Measurements from ENCODE around the gene FUBP1. TPM values are rescaled to one million over a fixed set of nuclear protein-coding genes. Genes with fewer than 3 reads are reported as not detected.
"Not testable (repeated sequence)": the region's sequence is repeated elsewhere in the genome, so short reads cannot be mapped to it uniquely, and the experiment has no call there.

FUBP1 gene
- polyA plus RNA-seq, 1 of the 3 experiments (the other 2 are of a cell fraction): 64.1 TPM

GRCh38 chr1:78003070-78003746 lies 24.3 kb upstream of the FUBP1 start:
- Histone ChIP-seq H2AFZ (ENCODE audit: low read depth) (no peak overlapping the region), H4K20me1 (ENCODE audit: insufficient read depth) (no peaks in the 10 kb centered on the region; the same call in 1 of the 2 replicates), H3K27me3 (ENCODE audit: insufficient read depth) (no peaks in the 10 kb centered on the region), H3K79me2 (ENCODE audit: insufficient read depth) (peaks cover 54% of the 10 kb centered on the region), H3F3A (replicated peaks; ENCODE audit: insufficient read depth) (peaks cover 40% of the 10 kb centered on the region), H3K4me2 (peak overlapping the region; percentile 71), H3K4me3 (ENCODE audit: low read depth in 2 of 2, low read length in 1 of 2) (no peak overlapping the region), H3K9me3 (no peaks in the 10 kb centered on the region), H3K36me3 (replicated peaks in 1 of 2; ENCODE audit: control insufficient read depth in 1 of 2, insufficient read depth in 2 of 2, low read length in 1 of 2) (no peaks in the 10 kb centered on the region), H3K4me1 (ENCODE audit: control insufficient read depth in 1 of 2, insufficient read depth in 2 of 2, low read depth in 1 of 2, low read length in 1 of 2) (peaks cover 6 to 8% of the 10 kb centered on the region in 2 experiments; a peak in 2 of 4 replicates), H3K27ac (ENCODE audit: low read depth in 2 of 2, low read length in 1 of 2) (peak overlapping the region; percentile 90 to 95), H3K9me2 (no peaks in the 10 kb centered on the region), H3K9ac (peak overlapping the region; percentile 96; the same call in 1 of the 2 replicates)
- POLR2A ChIA-PET: interaction anchor here (2.5 kb wide), 1 partner anchor 25 kb away, joined by 26 read pairs; the partner anchor contains the start of gene FUBP1
- DNase-seq: no peak
- TF ChIP-seq NRF1 (IDR thresholded peaks at IDR 0.05; ENCODE audit: low read depth, low read length): no peak
- no peak for TF ChIP-seq CHD2 (IDR thresholded peaks at IDR 0.05; ENCODE audit: low read length, partially characterized antibody)
- no peak for TF ChIP-seq FOXM1 (IDR thresholded peaks at IDR 0.05; ENCODE audit: low read depth)
- no peak for TF ChIP-seq TAF1 (IDR thresholded peaks at IDR 0.05; ENCODE audit: borderline replicate concordance, low read depth, low read length)
- no peak for TF ChIP-seq MEF2A (IDR thresholded peaks at IDR 0.05; ENCODE audit: borderline replicate concordance, low read depth)
- no peak for TF ChIP-seq EZH2phosphoT487 (IDR thresholded peaks at IDR 0.05; ENCODE audit: borderline replicate concordance, low read depth)
- no peak for TF ChIP-seq FOXJ3 (CRISPR knock-in tag; IDR thresholded peaks at IDR 0.05)
- no peak for TF ChIP-seq TCF12 (IDR thresholded peaks at IDR 0.05)
- CTCF ChIA-PET: interaction anchor here (0.6 to 2.8 kb wide), 3 partner anchors 10 to 577 kb away, joined by 3 to 16 read pairs (median 3); no protein-coding TSS in a partner anchor
- 67% methylated on average over 3 of the region's 3 CpGs for WGBS (ENCODE audit: low lambda C conversion rate)

GRCh38 chr1:78000536-78000935 lies 21.7 kb upstream of the FUBP1 start:
- POLR2A ChIA-PET; CTCF ChIA-PET; H3K36me3 ChIP-seq (replicated peaks in 1 of 2; ENCODE audit: control insufficient read depth in 1 of 2, insufficient read depth in 2 of 2, low read length in 1 of 2); H3K4me2 ChIP-seq; DNase-seq; H3K9me2 ChIP-seq; H4K20me1 ChIP-seq (ENCODE audit: insufficient read depth); H2AFZ ChIP-seq (ENCODE audit: low read depth); H3K4me1 ChIP-seq (ENCODE audit: control insufficient read depth in 1 of 2, insufficient read depth in 2 of 2, low read depth in 1 of 2, low read length in 1 of 2); H3K9me3 ChIP-seq; H3K4me3 ChIP-seq (ENCODE audit: low read depth in 2 of 2, low read length in 1 of 2); H3K27ac ChIP-seq (ENCODE audit: low read depth in 2 of 2, low read length in 1 of 2); H3K27me3 ChIP-seq (ENCODE audit: insufficient read depth); H3K9ac ChIP-seq: not testable (repeated sequence)
- H3K79me2 ChIP-seq (ENCODE audit: insufficient read depth): peaks cover 44% of the 10 kb centered on the region
- peaks cover 32% of the 10 kb centered on the region for H3F3A ChIP-seq (replicated peaks; ENCODE audit: insufficient read depth)
- TF ChIP-seq RXRA (IDR thresholded peaks at IDR 0.05; ENCODE audit: borderline replicate concordance, low read depth): peak; percentile 30; the same call in 1 of the 2 replicates
- 92% methylated on average over 11 of the region's 11 CpGs for WGBS (ENCODE audit: low lambda C conversion rate)

- H3K79me2 ChIP-seq (ENCODE audit: insufficient read depth): peaks cover 54% of the 10 kb centered on the region
- CTCF ChIA-PET: no interaction called here
These were observed 17.9 kb upstream of the FUBP1 start for GRCh38 chr1:77996734-77997133.

More at GRCh38 chr1:77996734-77997133, 17.9 kb upstream of the FUBP1 start:
- H2AFZ ChIP-seq (ENCODE audit: low read depth): no peak overlapping the region
- H3K9ac ChIP-seq: no peak overlapping the region
- TF ChIP-seq NFIC (IDR thresholded peaks at IDR 0.05; ENCODE audit: borderline replicate concordance) (no peak), USF2 (IDR thresholded peaks at IDR 0.05; ENCODE audit: borderline replicate concordance, low read depth, low read length) (no peak), TCF12 (IDR thresholded peaks at IDR 0.05) (no peak), PBX3 (IDR thresholded peaks at IDR 0.05) (no peak), ELF1 (IDR thresholded peaks at IDR 0.05) (no peak), MEF2A (IDR thresholded peaks at IDR 0.05; ENCODE audit: borderline replicate concordance, low read depth) (no peak), RFX5 (IDR thresholded peaks at IDR 0.05; ENCODE audit: low read length) (no peak)
- WGBS (ENCODE audit: low lambda C conversion rate): 98% methylated on average over 5 of the region's 5 CpGs
- H3K27me3 ChIP-seq (ENCODE audit: insufficient read depth): no peaks in the 10 kb centered on the region
- H3K4me3 ChIP-seq (ENCODE audit: low read depth in 2 of 2, low read length in 1 of 2): no peak overlapping the region
- peaks cover 0 to 23% of the 10 kb centered on the region in 2 experiments for H3K36me3 ChIP-seq (replicated peaks in 1 of 2; ENCODE audit: control insufficient read depth in 1 of 2, insufficient read depth in 2 of 2, low read length in 1 of 2)
- no peaks in the 10 kb centered on the region for H4K20me1 ChIP-seq (ENCODE audit: insufficient read depth)
- H3K4me2 ChIP-seq: no peak overlapping the region
- no peak overlapping the region for H3K27ac ChIP-seq (ENCODE audit: low read depth in 2 of 2, low read length in 1 of 2)
- no peaks in the 10 kb centered on the region for H3K9me3 ChIP-seq
- POLR2A ChIA-PET: no interaction called here
- DNase-seq: no peak
- H3K4me1 ChIP-seq (ENCODE audit: control insufficient read depth in 1 of 2, insufficient read depth in 2 of 2, low read depth in 1 of 2, low read length in 1 of 2): no peaks in the 10 kb centered on the region
- H3F3A ChIP-seq (replicated peaks; ENCODE audit: insufficient read depth): peaks cover 10% of the 10 kb centered on the region
- no peaks in the 10 kb centered on the region for H3K9me2 ChIP-seq
